ENCODE measurements around the gene CYP2W1.

CYP2W1 gene

GRCh38 chr7:966291-967069 lies 16.5 kb upstream of the CYP2W1 start:
- DNase-seq: no peak

GRCh38 chr7:967361-968082 lies 15.5 kb upstream of the CYP2W1 start:
- no peak for DNase-seq

- no peak for DNase-seq
Measured at GRCh38 chr7:968205-969105, 14.5 kb upstream of the CYP2W1 start.

- no peak for DNase-seq
Measured at GRCh38 chr7:969403-969802, 13.6 kb upstream of the CYP2W1 start.

- DNase-seq: no peak
Measured at GRCh38 chr7:970744-971143, 12.2 kb upstream of the CYP2W1 start.

- DNase-seq: no peak
Measured at GRCh38 chr7:972110-972509, 10.9 kb upstream of the CYP2W1 start.

GRCh38 chr7:972676-973309 lies 10.2 kb upstream of the CYP2W1 start:
- DNase-seq: no peak

- DNase-seq: no peak
Measured at GRCh38 chr7:973312-973711, 9.7 kb upstream of the CYP2W1 start.

- no peak for DNase-seq
Measured at GRCh38 chr7:974172-974571, 8.8 kb upstream of the CYP2W1 start.

GRCh38 chr7:974820-975681 lies 7.9 kb upstream of the CYP2W1 start, which contains the start of gene COX19:
TSS of gene COX19 (minus strand) at chr7:975549. CDS start at chr7:975509, 40 bp downstream.
- DNase-seq: peak; percentile 89

- DNase-seq: no peak
Measured at GRCh38 chr7:975702-976473, 7.1 kb upstream of the CYP2W1 start.

GRCh38 chr7:976901-977325 lies 6.1 kb upstream of the CYP2W1 start:
- DNase-seq: no peak

GRCh38 chr7:977326-978048 lies 5.5 kb upstream of the CYP2W1 start:
- no peak for DNase-seq

- DNase-seq: no peak
Measured at GRCh38 chr7:978049-978346, 5.0 kb upstream of the CYP2W1 start.

- no peak for DNase-seq
Measured at GRCh38 chr7:978416-979091, 4.4 kb upstream of the CYP2W1 start.

GRCh38 chr7:979151-979550 lies 3.8 kb upstream of the CYP2W1 start:
- DNase-seq: no peak

- no peak for DNase-seq
Measured at GRCh38 chr7:979886-980571, 3.0 kb upstream of the CYP2W1 start.

- no peak for DNase-seq
Measured at GRCh38 chr7:981793-982510, 1.0 kb upstream of the CYP2W1 start.

Data from fibroblast of skin of right biceps (primary cell).